Osteocyte (in vitro differentiated cells): ENCODE measurements around the gene FAM53B. TPM values are rescaled to one million over a fixed set of nuclear protein-coding genes. Genes with fewer than 3 reads are reported as not detected.
A peak's percentile ranks its signal among the peaks of the same experiment; 100 is the strongest.

Source experiments
- DNase-seq: peaks from one replicate; pipeline ENCODE4 v3.0.0; 2021; ENCODE audit warnings: mixed read lengths; ENCODE audit not compliant: unreplicated experiment; ENCODE audit errors: extremely low spot score
- H3K27ac Mint-ChIP-seq: one replicate; pipeline ENCODE4 v1.8.0; 2021; ENCODE audit warnings: mild to moderate bottlenecking, mixed read lengths; ENCODE audit not compliant: unreplicated experiment
- H3K27me3 Mint-ChIP-seq: one replicate; pipeline ENCODE4 v1.8.0; 2021; ENCODE audit warnings: mixed read lengths; ENCODE audit not compliant: unreplicated experiment
- H3K36me3 Mint-ChIP-seq: one replicate; pipeline ENCODE4 v1.8.0; 2021; ENCODE audit warnings: mixed read lengths; ENCODE audit not compliant: unreplicated experiment
- H3K4me1 Mint-ChIP-seq: one replicate; pipeline ENCODE4 v1.8.0; 2021; ENCODE audit warnings: mixed read lengths; ENCODE audit not compliant: unreplicated experiment
- H3K4me3 Mint-ChIP-seq: one replicate; pipeline ENCODE4 v1.8.0; 2021; ENCODE audit warnings: mild to moderate bottlenecking, moderate library complexity, mixed read lengths; ENCODE audit not compliant: unreplicated experiment
- H3K9me3 Mint-ChIP-seq: one replicate; pipeline ENCODE4 v1.8.0; 2021; ENCODE audit warnings: mixed read lengths; ENCODE audit not compliant: unreplicated experiment
- CTCF ChIP-seq: fragments of 200-600 bp; sonication (generic); IDR thresholded peaks from 2 replicates; pipeline ENCODE4 v1.5.0; 2021; ENCODE audit warnings: antibody characterized with exemption, mild to moderate bottlenecking, moderate library complexity
- total RNA-seq: library from RNA; stranded (reverse); gene quantifications from 2 replicates; pipeline ENCODE4 v1.2.1, GENCODE V29; 2021

FAM53B gene
- total RNA-seq, 1 donor from 2014 or later, result 14.7 TPM

GRCh38 chr10:124738441-124738840 lies 5.7 kb downstream of the FAM53B start:
- Mint-ChIP-seq H3K27me3 (no peaks in the 10 kb centered on the region), H3K36me3 (no peaks in the 10 kb centered on the region), H3K4me3 (no peak overlapping the region), H3K4me1 (peaks cover 42% of the 10 kb centered on the region), H3K9me3 (no peaks in the 10 kb centered on the region), H3K27ac (no peak overlapping the region)
- TF ChIP-seq CTCF, result no peak
- peak; percentile 56 for DNase-seq

GRCh38 chr10:124737708-124738107 lies 6.5 kb downstream of the FAM53B start:
- TF ChIP-seq CTCF, result no peak
- no peaks in the 10 kb centered on the region for H3K27me3 Mint-ChIP-seq
- no peaks in the 10 kb centered on the region for H3K36me3 Mint-ChIP-seq
- DNase-seq, result peak; percentile 25
- no peaks in the 10 kb centered on the region for H3K9me3 Mint-ChIP-seq
- no peak overlapping the region for H3K27ac Mint-ChIP-seq
- peaks cover 47% of the 10 kb centered on the region for H3K4me1 Mint-ChIP-seq
- no peak overlapping the region for H3K4me3 Mint-ChIP-seq

GRCh38 chr10:124737221-124737620 lies 7.0 kb downstream of the FAM53B start:
- Mint-ChIP-seq H3K9me3 (no peaks in the 10 kb centered on the region), H3K4me3 (no peak overlapping the region), H3K36me3 (no peaks in the 10 kb centered on the region), H3K27ac (no peak overlapping the region), H3K4me1 (peaks cover 42% of the 10 kb centered on the region), H3K27me3 (no peaks in the 10 kb centered on the region)
- no peak for TF ChIP-seq CTCF
- peak; percentile 51 for DNase-seq

GRCh38 chr10:124736491-124737136 lies 7.6 kb downstream of the FAM53B start:
- Mint-ChIP-seq H3K27ac (no peak overlapping the region), H3K36me3 (no peaks in the 10 kb centered on the region), H3K4me1 (peaks cover 40% of the 10 kb centered on the region), H3K27me3 (no peaks in the 10 kb centered on the region), H3K9me3 (no peaks in the 10 kb centered on the region), H3K4me3 (no peak overlapping the region)
- TF ChIP-seq CTCF, result no peak
- peak; percentile 85 for DNase-seq

GRCh38 chr10:124735491-124736286 lies 8.5 kb downstream of the FAM53B start:
- H3K36me3 Mint-ChIP-seq, result no peaks in the 10 kb centered on the region
- TF ChIP-seq CTCF, result no peak
- no peaks in the 10 kb centered on the region for H3K9me3 Mint-ChIP-seq
- peak; percentile 11 for DNase-seq
- no peak overlapping the region for H3K27ac Mint-ChIP-seq
- no peaks in the 10 kb centered on the region for H3K27me3 Mint-ChIP-seq
- no peak overlapping the region for H3K4me3 Mint-ChIP-seq
- peaks cover 32% of the 10 kb centered on the region for H3K4me1 Mint-ChIP-seq
